ENCODE data around the gene DUSP15.

Gene DUSP15

DNA sequence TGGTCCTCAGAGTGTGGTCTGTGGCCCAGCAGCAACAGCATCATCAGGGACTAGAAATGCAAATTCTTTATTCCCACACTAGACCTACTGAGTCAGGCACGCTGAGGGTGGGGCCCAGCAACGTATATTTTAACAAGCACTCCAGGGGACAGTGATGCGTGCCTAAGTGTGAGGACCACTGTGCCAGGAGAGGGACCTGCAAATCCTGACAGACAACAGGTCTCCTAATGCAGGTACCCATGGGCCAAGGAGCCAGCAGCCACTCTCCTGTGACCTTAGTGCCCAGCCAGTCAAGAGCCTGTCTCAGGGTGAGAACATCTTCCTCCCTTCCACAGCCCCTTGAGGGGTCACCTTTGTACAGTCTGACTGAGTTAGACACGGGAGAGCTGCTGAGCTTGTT is 59.1 kb downstream of the DUSP15 start:
- H3K4me3 ChIP-seq (ENCODE audit: low read length) = no peak overlapping the region
- no peak for DNase-seq (ENCODE audit: low read depth)
- no peak for TF ChIP-seq CTCF (IDR thresholded peaks at IDR 0.05; ENCODE audit: insufficient read depth, low read depth, low read length, missing control alignments)
